HG03064 (cell line): ENCODE results near the gene LRP3.
"Not testable (repeated sequence)": the region's sequence is repeated elsewhere in the genome, so short reads cannot be mapped to it uniquely, and the experiment has no call there.

ENCODE experiments used
- ATAC-seq: cut with Tn5 transposase; IDR thresholded peaks from one replicate; pipeline ENCODE4 v1.9.1; 2021; ENCODE audit warnings: low read depth; ENCODE audit not compliant: unreplicated experiment

Gene LRP3

DNA sequence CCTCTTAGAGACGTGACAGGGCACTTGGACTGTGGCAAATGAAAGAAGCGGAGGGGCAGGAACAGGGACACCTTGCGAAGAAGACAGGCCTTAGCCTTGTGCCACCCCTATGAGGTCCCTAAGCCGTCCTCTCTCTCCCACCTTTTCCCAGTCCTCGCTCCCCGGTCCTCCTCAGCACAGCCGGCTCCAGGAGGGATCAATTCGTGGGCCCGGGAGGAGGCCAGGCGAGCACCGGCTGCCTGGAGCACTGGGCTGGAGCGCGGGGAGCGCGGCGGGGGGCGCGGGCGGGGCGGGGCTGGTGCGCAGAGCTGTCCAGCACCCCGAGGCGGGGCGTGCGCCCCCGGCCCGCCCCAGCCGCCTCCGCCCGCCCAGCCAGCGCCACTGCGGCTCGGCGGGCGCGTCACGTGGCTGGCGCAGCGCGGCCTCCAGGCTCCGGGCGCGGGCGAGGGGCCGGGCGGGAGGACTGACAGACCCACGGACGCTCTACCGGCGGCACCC, at the start of gene LRP3:
LRP3 (plus strand) TSS at position 466 of the 498 bp plus-strand sequence. CDS start 456 bp downstream, outside the sequence.
- ATAC-seq, result no peak

DNA sequence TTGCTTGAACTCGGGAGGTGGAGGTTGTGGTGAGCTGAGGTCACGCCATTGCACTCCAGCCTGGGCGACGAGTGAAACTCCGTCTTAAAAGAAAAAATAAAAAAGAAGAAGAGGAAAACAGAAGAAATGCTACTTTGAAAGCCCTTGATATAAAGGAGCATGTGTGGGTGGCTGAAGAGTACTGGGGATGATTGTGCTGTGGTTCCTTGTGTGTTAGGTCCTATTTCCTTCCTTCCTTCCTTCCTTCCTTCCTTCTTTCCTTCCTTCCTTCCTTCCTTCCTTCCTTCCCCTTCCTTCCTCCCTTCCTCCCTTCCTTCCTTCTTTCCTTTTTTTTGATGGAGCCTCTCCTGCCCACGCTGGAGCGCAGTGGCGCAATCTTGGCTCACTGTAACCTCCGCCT, 47.9 kb upstream of the LRP3 start:
- ATAC-seq, result no peak

DNA sequence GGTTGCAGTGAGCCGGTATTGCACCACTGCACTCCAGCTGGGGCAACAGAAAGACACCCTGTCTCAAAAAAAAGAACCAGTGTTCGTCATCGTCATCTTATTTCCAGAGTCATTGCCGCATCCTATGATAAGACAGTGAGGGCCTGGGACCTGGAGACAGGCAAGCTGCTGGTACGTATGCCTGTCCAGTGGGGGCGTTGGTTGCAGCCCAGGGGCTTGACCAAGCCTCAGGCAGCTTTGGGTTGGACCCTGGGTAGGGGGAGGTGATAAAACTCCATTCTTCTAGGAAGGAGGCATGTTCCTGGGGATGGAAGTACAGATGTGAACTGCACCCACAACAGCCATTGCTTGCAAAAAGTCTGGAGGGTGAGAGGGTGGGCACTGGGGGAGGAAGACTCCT, 46.6 kb upstream of the LRP3 start:
- no peak for ATAC-seq

DNA sequence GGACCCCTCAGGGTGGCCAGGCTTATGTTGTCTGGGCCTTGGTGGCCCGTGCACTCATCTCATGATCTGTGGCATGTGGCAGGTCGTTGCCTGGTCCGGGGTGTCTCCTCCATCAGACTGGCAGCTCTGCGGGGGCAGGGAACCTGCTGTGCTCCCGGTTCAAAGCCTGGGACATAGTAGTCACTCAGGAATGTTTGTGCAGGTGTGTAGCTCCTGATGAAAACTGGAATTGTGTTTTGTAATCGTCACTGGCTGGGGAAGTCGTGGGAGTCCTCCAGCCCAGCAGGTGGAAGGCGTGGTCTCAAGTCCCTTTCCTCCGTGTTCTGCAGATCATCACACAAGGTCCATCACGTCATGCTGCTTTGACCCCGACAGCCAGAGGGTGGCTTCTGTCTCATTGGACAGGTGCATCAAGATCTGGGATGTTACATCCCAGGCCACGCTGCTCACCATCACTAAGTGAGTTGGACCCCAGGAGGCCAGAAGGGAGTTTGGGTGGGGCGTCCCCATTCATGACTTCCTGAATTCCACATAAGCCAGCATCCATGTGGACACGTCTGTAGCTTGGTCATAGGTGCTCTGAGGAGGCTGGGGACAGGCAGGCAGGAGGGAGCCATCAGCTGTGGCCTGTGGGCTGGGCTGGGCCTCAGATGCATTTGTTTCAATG, 43.1 kb upstream of the LRP3 start:
- no peak for ATAC-seq

DNA sequence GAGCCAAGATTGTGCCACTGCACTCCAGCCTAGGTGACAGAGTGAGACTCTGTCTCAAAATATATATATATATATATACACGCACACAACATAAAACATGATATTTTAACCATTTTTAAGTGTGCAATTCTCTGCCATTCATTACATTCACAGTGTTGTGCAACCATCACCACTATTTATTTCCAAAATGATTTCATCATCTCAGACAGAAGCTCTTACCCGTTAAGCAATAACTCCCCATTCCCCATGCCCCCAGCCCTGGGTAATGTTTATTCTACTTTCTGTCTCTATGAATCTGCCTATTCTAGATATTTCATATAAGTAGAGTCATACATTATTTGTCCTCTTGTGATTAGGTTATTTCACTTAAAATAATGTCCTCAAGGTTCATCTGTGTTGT, 42.0 kb upstream of the LRP3 start:
- ATAC-seq, result no peak

DNA sequence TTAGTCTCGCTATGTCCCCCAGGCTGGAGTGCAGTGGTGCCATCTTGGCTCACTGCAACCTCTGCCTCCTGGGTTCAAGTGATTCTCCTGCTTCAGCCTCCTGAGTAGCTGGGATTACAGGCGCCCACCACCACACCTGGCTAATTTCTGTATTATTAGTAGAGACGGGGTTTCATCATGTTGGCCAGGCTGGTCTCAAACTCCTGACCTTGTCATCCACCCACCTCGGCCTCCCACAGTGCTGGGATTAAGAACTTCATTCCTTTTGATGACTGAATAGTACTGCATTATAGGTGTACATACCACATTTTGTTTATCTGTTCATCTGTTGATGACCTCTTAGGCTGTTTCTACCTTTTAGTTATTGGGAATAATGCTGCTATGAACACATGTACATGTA, 41.5 kb upstream of the LRP3 start:
- ATAC-seq, result not testable (repeated sequence)

DNA sequence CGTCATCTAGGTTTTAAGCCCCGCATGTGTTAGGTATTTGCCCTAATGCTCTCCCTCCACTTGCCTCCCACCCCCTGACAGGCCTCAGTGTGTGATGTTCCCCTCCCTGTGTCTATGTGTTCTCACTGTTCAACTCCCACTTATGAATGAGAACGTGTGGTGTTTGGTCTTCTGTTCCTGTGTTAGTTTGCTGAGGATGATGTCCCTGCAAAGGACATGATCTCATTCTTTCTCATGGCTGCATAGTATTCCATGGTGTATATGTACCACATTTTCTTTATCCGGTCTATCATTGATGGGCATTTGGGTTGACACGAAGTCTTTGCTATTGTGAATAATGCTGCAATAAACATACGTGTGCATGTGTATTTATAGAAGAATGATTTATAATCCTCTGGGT, 39.8 kb upstream of the LRP3 start:
- ATAC-seq, result not testable (repeated sequence)

GRCh38 chr19:33156334-33156733, 37.8 kb upstream of the LRP3 start:
- ATAC-seq, result no peak

DNA sequence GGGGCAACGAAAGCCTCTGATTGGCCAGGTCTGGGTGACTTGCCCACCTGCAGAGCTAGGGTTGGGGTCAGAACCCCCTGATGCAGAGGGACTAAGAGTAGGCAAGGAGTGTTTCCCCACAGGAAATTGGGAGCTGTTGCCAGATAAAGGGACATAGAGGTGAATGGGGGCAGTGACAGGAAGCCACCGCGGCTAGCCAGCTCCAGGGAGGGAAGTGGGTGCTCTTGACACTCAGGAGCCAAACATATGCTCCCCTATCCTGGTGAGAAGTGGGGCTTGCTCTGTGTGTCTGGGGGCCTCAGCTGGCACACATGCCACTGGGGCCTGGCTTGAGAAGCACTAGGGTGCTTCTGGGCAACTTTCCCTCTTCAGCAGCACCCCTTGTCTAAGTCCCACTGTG, 36.2 kb upstream of the LRP3 start:
- ATAC-seq, result no peak

GRCh38 chr19:33158365-33158764, 35.8 kb upstream of the LRP3 start:
- no peak for ATAC-seq

GRCh38 chr19:33159149-33159548, 35.0 kb upstream of the LRP3 start:
- no peak for ATAC-seq

DNA sequence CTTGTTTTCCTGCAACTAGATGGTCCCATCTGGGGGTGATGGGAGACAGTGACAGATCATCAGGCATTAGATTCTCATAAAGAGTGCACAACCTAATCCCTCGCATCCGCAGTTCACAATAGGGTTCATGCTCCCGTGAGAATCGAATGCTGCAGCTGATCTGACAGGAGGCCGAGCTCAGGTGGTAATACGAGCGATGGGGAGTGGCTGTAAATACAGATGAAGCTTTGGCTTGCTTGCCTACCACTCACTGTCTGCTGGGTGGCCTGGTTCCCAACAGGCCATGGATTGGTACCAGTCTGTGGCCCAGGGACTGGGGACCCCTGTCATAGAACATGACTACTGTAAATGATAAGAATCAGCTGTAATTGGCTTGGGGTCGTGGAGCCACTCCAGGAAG, 34.2 kb upstream of the LRP3 start:
- ATAC-seq, result no peak

DNA sequence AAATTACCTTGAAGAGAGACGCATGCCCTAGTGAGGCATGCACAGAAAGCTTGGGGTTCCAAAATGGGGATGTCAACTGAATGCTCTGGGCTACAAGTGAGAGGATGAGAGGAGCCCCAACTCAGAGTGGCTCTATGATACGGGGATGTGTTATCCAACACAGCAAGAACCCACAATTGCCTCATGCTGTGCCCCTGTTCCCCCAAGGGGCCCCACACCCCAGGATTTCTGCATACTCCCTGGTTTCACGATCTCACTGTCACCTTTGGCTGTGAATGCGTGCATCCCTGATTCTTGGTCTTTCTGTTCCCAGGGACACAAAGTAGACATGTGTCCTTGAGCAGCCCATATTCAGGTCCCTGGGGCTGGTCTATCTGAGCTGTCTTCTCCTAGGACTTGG, 32.9 kb upstream of the LRP3 start:
- ATAC-seq, result no peak

DNA sequence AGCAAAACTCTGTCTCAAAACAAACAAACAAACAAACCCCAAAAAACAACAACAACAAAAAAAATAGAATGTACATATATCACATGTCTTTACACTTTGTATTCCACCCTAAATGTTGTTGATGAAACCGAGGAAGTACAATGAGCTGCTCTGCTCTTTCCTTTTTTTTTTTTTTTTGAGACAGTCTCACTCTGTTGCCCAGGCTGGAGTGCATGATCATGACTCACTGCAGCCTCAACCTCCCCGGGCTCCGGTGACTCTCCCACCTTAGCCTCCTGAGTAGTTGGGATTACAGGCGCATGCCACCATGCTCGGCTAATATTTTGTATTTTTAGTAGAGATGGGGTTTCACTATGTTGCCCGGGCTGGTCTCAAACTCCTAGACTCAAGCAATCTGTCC, 30.6 kb upstream of the LRP3 start:
- ATAC-seq, result no peak

- ATAC-seq, result not testable (repeated sequence)
Measured at GRCh38 chr19:33166037-33166436, 28.1 kb upstream of the LRP3 start.

DNA sequence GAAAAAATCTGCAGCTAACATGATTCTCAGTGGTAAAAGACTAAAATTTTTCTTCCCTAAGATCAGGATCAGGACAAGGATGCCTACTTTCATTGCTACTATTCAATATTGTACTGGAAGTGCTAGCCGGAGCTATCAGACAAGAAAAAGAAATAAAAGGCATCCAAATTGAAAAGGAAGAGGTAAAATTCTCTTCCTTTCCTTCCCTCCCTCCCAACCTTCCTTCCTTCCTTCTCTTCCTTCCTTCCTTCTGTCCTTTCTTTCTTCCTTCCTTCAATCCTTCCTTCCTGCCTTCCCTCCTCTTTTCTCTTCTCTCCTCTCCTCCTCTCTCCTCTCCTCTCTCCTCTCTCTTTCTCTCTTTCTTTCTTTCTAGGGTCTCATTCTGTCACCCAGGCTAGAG, 26.7 kb upstream of the LRP3 start:
- ATAC-seq, result no peak

DNA sequence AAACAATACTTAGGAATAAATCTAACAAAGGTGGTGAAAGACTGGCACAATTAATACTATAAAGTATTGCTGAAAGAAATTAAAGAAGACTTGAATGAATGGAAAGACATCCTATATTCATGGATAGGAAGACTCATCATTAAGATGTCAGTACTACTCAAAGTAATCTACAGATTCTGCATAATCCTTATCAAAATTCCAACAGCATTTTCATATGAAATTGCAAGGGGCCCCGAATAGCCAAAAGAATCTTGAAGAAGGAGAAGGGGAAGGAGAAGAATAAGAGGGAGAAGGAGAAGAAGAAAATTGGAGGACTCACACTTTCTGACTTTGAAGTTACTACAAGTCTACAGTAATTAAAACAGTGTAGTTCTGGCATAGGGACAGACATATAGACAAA, 25.6 kb upstream of the LRP3 start:
- ATAC-seq, result no peak

GRCh38 chr19:33171222-33171795, 22.8 kb upstream of the LRP3 start:
- no peak for ATAC-seq

DNA sequence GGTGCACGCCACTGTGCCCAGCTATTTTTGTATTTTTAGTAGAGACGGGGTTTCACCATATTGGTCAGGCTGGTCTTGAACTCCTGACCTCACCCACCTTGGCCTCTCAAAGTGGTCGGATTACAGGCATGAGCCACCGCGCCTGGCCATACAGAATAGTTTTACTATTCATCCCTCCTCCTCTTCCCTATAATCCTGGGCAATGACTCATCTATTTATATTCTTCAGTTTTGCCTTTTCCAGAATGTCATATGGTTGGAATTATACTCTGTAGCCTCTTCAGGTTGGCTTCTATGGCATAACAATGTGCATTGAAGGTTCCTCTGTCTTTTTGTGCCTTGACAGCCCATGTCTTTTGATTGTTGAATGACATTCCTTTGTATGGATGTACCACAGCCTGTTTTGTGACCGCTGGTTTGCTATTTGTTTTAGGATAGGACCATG, 22.2 kb upstream of the LRP3 start:
- no peak for ATAC-seq

GRCh38 chr19:33174186-33174585, 19.9 kb upstream of the LRP3 start:
- no peak for ATAC-seq

- no peak for ATAC-seq
Measured at GRCh38 chr19:33175156-33175782, 18.9 kb upstream of the LRP3 start.
